Activated CD8-positive, alpha-beta T cell treated with anti-CD3 and anti-CD28 coated beads for 36 hours (primary cell): ENCODE measurements around the gene DNM2. TPM values are rescaled to one million over a fixed set of nuclear protein-coding genes. Genes with fewer than 3 reads are reported as not detected.

ENCODE experiments used
- ATAC-seq: fragments of 200-7000 bp; cut with Tn5 transposase; one replicate; pipeline ENCODE4 v1.10.0; 2021; ENCODE audit warnings: mild to moderate bottlenecking, moderate library complexity
- CTCF ChIA-PET: fragments of 350-600 bp; sonication (Branson Sonifier 250); formaldehyde crosslinking; loops from one replicate; lab custom pipeline; 2021; ENCODE audit warnings: antibody characterized with exemption; lab: Charles Lee
- POLR2A ChIA-PET: fragments of 350-600 bp; sonication (Branson Sonifier 250); formaldehyde crosslinking; loops from one replicate; lab custom pipeline; 2021; ENCODE audit warnings: antibody characterized with exemption; lab: Charles Lee
- DNase-seq: peaks from one replicate; pipeline ENCODE4 v3.0.0-alpha.2; 2020
- H3K27ac Mint-ChIP-seq: one replicate; pipeline ENCODE4 v1.8.0; 2021; ENCODE audit warnings: mild to moderate bottlenecking, mixed read lengths
- H3K27me3 Mint-ChIP-seq: one replicate; pipeline ENCODE4 v1.8.0; 2021; ENCODE audit warnings: mixed read lengths
- H3K36me3 Mint-ChIP-seq: one replicate; pipeline ENCODE4 v1.8.0; 2021; ENCODE audit warnings: low read depth, mixed read lengths
- H3K4me1 Mint-ChIP-seq: one replicate; pipeline ENCODE4 v1.8.0; 2021; ENCODE audit warnings: low read depth, mixed read lengths
- H3K4me3 Mint-ChIP-seq: one replicate; pipeline ENCODE4 v1.8.0; 2021; ENCODE audit warnings: mild to moderate bottlenecking, moderate library complexity, mixed read lengths
- H3K9me3 Mint-ChIP-seq: one replicate; pipeline ENCODE4 v1.8.0; 2021; ENCODE audit warnings: mixed read lengths
- CTCF ChIP-seq: fragments of 200-600 bp; IDR thresholded peaks from one replicate; pipeline ENCODE4 v1.8.0; 2022; ENCODE audit warnings: antibody characterized with exemption, mild to moderate bottlenecking
- intact Hi-C: fragments of 100-400 bp; cut with micrococcal nuclease; formaldehyde crosslinking; loops from one replicate; pipeline ENCODE4 v1.10.0; 2022
- total RNA-seq, 2 experiments: library from RNA; stranded (reverse); gene quantifications; one replicate each; pipeline ENCODE4 v1.2.3, GENCODE V29; 2021

Gene DNM2
- total RNA-seq, 2 experiments from 2014 or later: 151 to 153 TPM

DNA sequence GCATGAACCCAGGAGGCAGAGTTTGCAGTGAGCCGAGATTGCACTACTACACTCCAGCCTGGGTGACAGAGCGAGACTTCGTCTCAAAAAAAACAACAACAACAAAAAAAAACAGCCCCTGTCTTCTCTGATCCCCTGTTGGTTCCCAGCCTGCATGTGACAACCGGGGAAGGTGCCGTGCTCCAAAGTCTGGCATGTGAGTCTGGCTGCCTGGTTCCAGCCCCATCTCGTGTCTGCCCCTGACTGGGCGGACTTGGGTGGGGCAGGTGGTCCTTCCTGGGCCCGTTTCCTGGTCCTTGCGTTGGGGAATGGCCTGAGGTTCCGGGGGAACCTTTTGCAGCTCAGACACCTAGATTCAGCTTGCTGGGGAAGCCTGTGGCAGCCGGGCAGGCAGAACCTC lies 50.5 kb downstream of the DNM2 start:
- Mint-ChIP-seq H3K9me3 (no peaks in the 10 kb centered on the region), H3K4me3 (no peak overlapping the region), H3K4me1 (peaks cover 25% of the 10 kb centered on the region), H3K36me3 (peaks cover 12% of the 10 kb centered on the region), H3K27ac (no peak overlapping the region), H3K27me3 (no peaks in the 10 kb centered on the region)
- intact Hi-C loops: no loop called here
- CTCF ChIA-PET: interaction anchor here (0.7 to 3.5 kb wide), 2 partner anchors 51 to 67 kb away, joined by 3 to 16 read pairs; partner anchors contain the start of genes DNM2 and QTRT1
- ATAC-seq (no peak), DNase-seq (no peak)
- POLR2A ChIA-PET: interaction anchor here (1.6 kb wide), 1 partner anchor 50 kb away, joined by 8 read pairs; the partner anchor contains the start of gene DNM2
- no peak for TF ChIP-seq CTCF

DNA sequence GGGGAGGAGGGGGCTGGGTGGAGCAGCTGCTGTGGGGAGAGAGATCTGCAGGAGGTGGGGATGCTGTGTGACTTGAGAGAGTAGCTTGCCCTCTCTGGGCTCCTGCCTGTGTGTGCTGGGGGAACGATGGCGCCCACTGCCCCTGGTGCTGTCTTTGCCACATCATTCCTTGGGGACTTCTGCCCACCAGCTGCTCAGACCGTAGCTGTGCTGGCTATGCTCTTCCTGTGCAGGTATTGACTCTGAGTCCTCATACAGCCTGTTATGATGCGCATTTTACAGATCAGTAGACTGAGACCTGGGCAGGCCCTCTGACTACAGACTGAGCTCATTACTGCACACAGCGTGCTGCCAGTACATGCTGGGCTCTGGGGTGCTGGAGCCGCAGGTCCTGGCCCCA lies 51.1 kb downstream of the DNM2 start:
- no peak for DNase-seq
- Mint-ChIP-seq H3K27me3 (no peaks in the 10 kb centered on the region), H3K27ac (peak overlapping the region; percentile 57), H3K4me3 (no peak overlapping the region), H3K36me3 (peaks cover 12% of the 10 kb centered on the region), H3K9me3 (no peaks in the 10 kb centered on the region), H3K4me1 (peaks cover 19% of the 10 kb centered on the region)
- ChIA-PET CTCF (interaction anchor here (0.7 to 3.5 kb wide), 3 partner anchors 10 to 68 kb away, joined by 3 to 16 read pairs (median 4); partner anchors contain the start of genes DNM2 and QTRT1), POLR2A (interaction anchor here (0.9 to 1.6 kb wide), 2 partner anchors 15 to 51 kb away, joined by 5 to 8 read pairs; partner anchors contain the start of gene DNM2)
- intact Hi-C loops: no loop called here
- no peak for ATAC-seq
- TF ChIP-seq CTCF: no peak

DNA sequence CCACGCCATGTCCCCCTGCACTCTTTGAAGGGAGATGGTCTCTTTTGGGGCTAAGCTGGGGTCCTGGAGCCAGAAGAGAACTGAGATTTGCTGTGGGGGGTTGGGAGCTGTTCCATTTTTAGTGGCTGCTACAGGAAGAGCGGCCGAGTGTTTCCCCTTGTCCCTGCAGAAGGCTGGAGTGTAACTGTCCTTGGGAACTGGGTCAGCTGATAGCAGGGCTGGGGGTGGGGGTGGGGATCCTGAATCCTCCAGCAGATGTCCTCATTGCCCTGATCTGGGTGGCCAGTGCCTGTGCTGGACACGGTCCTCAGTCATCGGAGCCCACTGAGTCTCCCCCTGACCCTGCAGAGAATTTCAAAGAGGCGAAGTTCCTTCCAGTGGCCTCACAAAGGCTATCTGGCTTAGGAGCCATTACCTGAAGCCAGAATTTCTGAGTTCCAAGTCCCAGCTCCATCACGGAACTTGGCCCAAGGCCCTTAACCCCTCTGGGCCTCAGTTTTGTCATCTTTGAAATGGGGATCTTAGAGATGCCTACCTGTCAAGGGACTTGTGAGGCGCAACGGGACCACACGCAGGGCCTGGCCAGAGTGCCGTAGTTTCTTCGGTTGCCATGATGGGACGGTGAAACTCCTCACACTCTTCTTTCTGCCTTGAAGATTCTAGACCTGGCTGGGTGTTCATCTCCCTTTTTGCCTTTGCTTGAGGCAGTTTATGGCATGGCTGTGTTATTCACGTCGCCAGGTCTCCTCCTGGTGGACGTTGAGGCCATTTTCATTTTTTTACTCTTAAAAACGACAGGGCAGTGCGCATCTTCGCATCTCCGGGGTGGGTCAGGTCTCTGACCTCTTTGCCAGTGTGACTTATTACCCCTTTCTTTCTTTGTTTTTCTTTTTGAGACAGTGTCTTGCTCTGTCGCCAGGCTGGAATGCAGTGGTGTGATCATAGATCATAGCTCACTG lies 51.9 kb downstream of the DNM2 start:
- TF ChIP-seq CTCF: no peak
- ATAC-seq (peak; percentile 42), DNase-seq (peak; percentile 35)
- H3K27me3 Mint-ChIP-seq: no peaks in the 10 kb centered on the region
- H3K4me1 Mint-ChIP-seq: peaks cover 15% of the 10 kb centered on the region
- peak overlapping the region; percentile 57 for H3K27ac Mint-ChIP-seq
- no peaks in the 10 kb centered on the region for H3K9me3 Mint-ChIP-seq
- CTCF ChIA-PET: interaction anchor here (1.1 to 3.5 kb wide), 3 partner anchors 10 to 89 kb away, joined by 3 to 16 read pairs (median 4); partner anchors contain the start of gene DNM2
- intact Hi-C loops: no loop called here
- H3K36me3 Mint-ChIP-seq: peaks cover 12% of the 10 kb centered on the region
- POLR2A ChIA-PET: interaction anchor here (0.9 to 1.0 kb wide), 2 partner anchors 14 to 68 kb away, joined by 3 to 5 read pairs; partner anchors contain the start of gene QTRT1
- no peak overlapping the region for H3K4me3 Mint-ChIP-seq

DNA sequence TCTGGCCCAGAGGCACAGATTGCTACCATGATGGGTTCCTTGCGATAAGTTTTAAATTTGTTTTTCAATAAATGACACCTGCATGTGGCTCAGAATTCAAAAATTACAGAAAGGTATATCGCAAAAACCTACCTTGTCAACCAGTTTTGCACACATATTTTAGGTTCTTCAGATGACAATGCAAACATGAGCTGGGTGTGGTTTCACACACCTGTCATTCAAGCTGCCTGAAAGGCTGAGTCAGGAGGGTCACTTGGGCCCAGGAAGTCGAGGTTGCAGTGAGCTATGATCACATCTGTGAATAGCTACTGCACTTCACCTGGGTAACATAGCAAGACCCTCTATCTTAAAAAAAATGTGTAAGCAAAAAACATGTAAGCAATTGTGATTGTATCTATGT lies 56.1 kb downstream of the DNM2 start:
- peaks cover 26% of the 10 kb centered on the region for H3K36me3 Mint-ChIP-seq
- TF ChIP-seq CTCF: no peak
- POLR2A ChIA-PET: interaction anchor here (0.7 kb wide), 1 partner anchor 283 kb away, joined by 3 read pairs; no protein-coding TSS in a partner anchor
- ATAC-seq: peak; percentile 39
- H3K9me3 Mint-ChIP-seq: no peaks in the 10 kb centered on the region
- intact Hi-C loops: no loop called here
- no peaks in the 10 kb centered on the region for H3K27me3 Mint-ChIP-seq
- DNase-seq: no peak
- no peak overlapping the region for H3K4me3 Mint-ChIP-seq
- H3K4me1 Mint-ChIP-seq: peaks cover 13% of the 10 kb centered on the region
- no peak overlapping the region for H3K27ac Mint-ChIP-seq
- CTCF ChIA-PET: interaction anchor here (1.5 to 1.6 kb wide), 2 partner anchors 56 to 74 kb away, joined by 4 to 8 read pairs; partner anchors contain the start of gene DNM2
